GM13977 (cell line): ENCODE measurements around the gene SMIM7.
"Not testable (repeated sequence)": the region's sequence is repeated elsewhere in the genome, so short reads cannot be mapped to it uniquely, and the experiment has no call there.

Source experiments
- DNase-seq: peaks from one replicate; pipeline ENCODE4 v3.0.0; 2012; ENCODE audit warnings: low spot score
- CTCF ChIP-seq: IDR thresholded peaks from 2 replicates; pipeline ENCODE4 v1.5.1; 2012; ENCODE audit warnings: mild to moderate bottlenecking, control low read depth; ENCODE audit not compliant: insufficient read depth; ENCODE audit errors: extremely low read depth, missing control alignments
- in situ Hi-C: fragments of 300-500 bp; cut with MboI; formaldehyde crosslinking; loops from one replicate; pipeline ENCODE4 v1.12.0; 2022; ENCODE audit warnings: low sequenced_read_pairs, low pct_unique_long_range_greater_than_20kb, mixed read lengths, inconsistent platforms; ENCODE audit not compliant: unreplicated experiment

SMIM7 gene

GRCh38 chr19:16671652-16672274 lies 11.8 kb upstream of the SMIM7 start:
- TF ChIP-seq CTCF: no peak
- DNase-seq: no peak
- in situ Hi-C loops: no loop called here

GRCh38 chr19:16670291-16670690 lies 10.3 kb upstream of the SMIM7 start:
- no peak for DNase-seq
- TF ChIP-seq CTCF: no peak
- in situ Hi-C loops: no loop called here

- in situ Hi-C loops, DNase-seq: not testable (repeated sequence)
Observed at GRCh38 chr19:16668702-16669101, 8.8 kb upstream of the SMIM7 start.

GRCh38 chr19:16668176-16668575 lies 8.2 kb upstream of the SMIM7 start:
- no peak for DNase-seq
- no peak for TF ChIP-seq CTCF
- in situ Hi-C loops: no loop called here

GRCh38 chr19:16661480-16662034 lies 1.6 kb upstream of the SMIM7 start:
- in situ Hi-C loops: no loop called here
- TF ChIP-seq CTCF: no peak
- peak; percentile 40 for DNase-seq

- TF ChIP-seq CTCF: no peak
- in situ Hi-C loops: no loop called here
- DNase-seq: peak; percentile 76
Observed at GRCh38 chr19:16660763-16661479, 977 bp upstream of the SMIM7 start, which contains the start of gene TMEM38A. Gene TMEM38A, plus strand, starts transcription at chr19:16661139. Its CDS starts 79 bp downstream, at chr19:16661218.

GRCh38 chr19:16659464-16659831 lies 496 bp downstream of the SMIM7 start:
- in situ Hi-C loops: no loop called here
- DNase-seq: no peak

More at GRCh38 chr19:16659464-16659831, 496 bp downstream of the SMIM7 start:
- no peak for TF ChIP-seq CTCF
